Measurements from ENCODE around the gene WFDC10B. TPM values are rescaled to one million over a fixed set of nuclear protein-coding genes. Genes with fewer than 3 reads are reported as not detected.

The WFDC10B gene
- total RNA-seq: not detected in 2 replicates

GRCh38 chr20:45704969-45705637 lies at the start of gene WFDC10B:
Gene WFDC10B, minus strand, starts transcription at chr20:45705019. Its CDS starts 19,027 bp downstream, at chr20:45685992.

DNA sequence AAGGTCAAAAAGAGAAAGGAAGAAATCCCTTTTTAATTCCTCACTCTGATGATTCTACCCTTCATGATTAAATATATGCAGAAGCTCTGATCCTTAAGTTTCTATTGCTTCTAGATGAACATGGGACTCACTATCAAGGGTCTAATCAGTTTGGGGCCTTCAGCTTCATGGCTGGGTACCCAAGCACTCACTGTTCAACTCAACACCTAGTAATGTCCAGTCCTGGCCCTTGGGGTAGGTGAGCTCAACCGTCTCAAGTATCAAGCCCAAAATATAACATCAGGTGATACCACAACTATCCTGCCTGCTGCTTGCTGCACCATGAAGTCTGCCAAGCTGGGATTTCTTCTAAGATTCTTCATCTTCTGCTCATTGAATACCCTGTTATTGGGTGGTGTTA lies 17.2 kb upstream of the WFDC10B start, which contains the start of gene SPINT4:
TSS of gene SPINT4 (plus strand) at position 301 of the 400 bp plus-strand sequence. CDS start at position 322, 21 bp downstream.

DNA sequence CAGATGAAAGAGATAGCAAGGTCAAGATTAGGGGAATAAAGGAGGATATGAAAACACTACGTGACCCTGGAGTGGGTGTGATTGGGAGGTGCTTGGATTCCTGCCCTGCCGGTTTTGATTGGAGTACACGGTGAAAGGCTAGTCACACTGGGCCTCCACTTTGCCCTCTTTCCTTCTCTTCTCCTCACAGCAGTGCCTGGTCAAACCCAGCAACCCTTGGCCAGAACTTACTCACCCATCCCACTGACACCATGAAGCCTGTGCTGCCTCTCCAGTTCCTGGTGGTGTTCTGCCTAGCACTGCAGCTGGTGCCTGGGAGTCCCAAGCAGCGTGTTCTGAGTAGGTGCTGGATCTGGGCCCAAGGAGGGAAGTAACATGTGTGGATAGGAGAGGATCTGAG lies 2.9 kb downstream of the WFDC10B start, which contains the start of gene WFDC13:
TSS of gene WFDC13 (plus strand) at position 166 of the 400 bp plus-strand sequence. CDS start at position 252, 86 bp downstream.

DNA sequence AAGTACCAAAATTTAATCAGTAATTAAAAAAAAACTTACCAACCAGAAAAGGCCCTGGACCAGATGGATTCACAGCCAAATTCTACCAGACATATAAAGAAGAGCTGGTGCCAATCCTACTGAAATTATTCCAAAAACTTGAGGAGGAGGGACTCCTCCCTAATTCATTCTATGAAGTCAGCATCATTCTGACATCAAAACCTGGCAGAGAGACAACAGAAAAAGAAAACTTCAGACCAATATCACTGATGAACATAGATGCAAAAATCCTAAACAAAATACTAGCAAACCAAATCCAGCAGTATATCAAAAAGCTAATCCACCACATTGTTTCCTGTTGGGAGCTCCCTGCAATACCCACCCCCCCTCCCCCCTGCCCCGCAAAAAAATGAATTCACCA lies 34.7 kb downstream of the WFDC10B start, which contains the start of gene WFDC11:
TSS of gene WFDC11 (minus strand) at position 101 of the 400 bp plus-strand sequence. CDS start 19,639 bp downstream, outside the sequence.

Small RNAs within 50 kb of the gene (small RNA-seq; reads per million reads assigned to genes)
- gene MIR3617 (not detected), gene SPINT5P (not detected)

Other genes with a start within 250 kb of the WFDC10B start
- gene WFDC2, start 235.3 kb downstream of the WFDC10B start, total RNA-seq: not detected in 2 replicates
- gene SPINT3, start 189.4 kb downstream of the WFDC10B start, total RNA-seq: not detected in 2 replicates
- gene WFDC6, start 165.5 kb downstream of the WFDC10B start, total RNA-seq: not detected in 2 replicates
- not detected in 2 replicates for gene EPPIN, start 157.6 kb downstream of the WFDC10B start, total RNA-seq
- gene WFDC8, start 125.7 kb downstream of the WFDC10B start, total RNA-seq: not detected in 2 replicates
- gene WFDC10A, start 75.3 kb downstream of the WFDC10B start, total RNA-seq: not detected in 2 replicates
- not detected in 2 replicates for gene WFDC9, start 73.7 kb downstream of the WFDC10B start, total RNA-seq
- not detected in 2 replicates for gene WFDC11, start 34.8 kb downstream of the WFDC10B start, total RNA-seq
- not detected in 2 replicates for gene WFDC13, start 3.0 kb downstream of the WFDC10B start, total RNA-seq
- not detected in 2 replicates for gene SPINT4, start 17.3 kb upstream of the WFDC10B start, total RNA-seq
- gene WFDC3, start 86.9 kb upstream of the WFDC10B start, total RNA-seq: not detected in 2 replicates
- 15.0 and 17.3 TPM in 2 replicates for gene DNTTIP1, start 86.9 kb upstream of the WFDC10B start, total RNA-seq
- gene UBE2C, start 107.6 kb upstream of the WFDC10B start, total RNA-seq: 18.9 and 23.3 TPM in 2 replicates
- 0.33 TPM in 1 of 2 replicates, not detected in the other for gene TNNC2, start 122.3 kb upstream of the WFDC10B start, total RNA-seq
- 23.7 and 33.0 TPM in 2 replicates for gene SNX21, start 128.8 kb upstream of the WFDC10B start, total RNA-seq
- 24.2 and 30.1 TPM in 2 replicates for gene ACOT8, start 152.4 kb upstream of the WFDC10B start, total RNA-seq
- gene ZSWIM3, start 152.6 kb upstream of the WFDC10B start, total RNA-seq: 7.4 and 9.5 TPM in 2 replicates
- gene ZSWIM1, start 176.2 kb upstream of the WFDC10B start, total RNA-seq: 15.2 and 16.7 TPM in 2 replicates
- 0.57 and 1.3 TPM in 2 replicates for gene SPATA25, start 182.6 kb upstream of the WFDC10B start, total RNA-seq
- 4.3 and 5.6 TPM in 2 replicates for gene NEURL2, start 186.2 kb upstream of the WFDC10B start, total RNA-seq
- gene CTSA, start 186.3 kb upstream of the WFDC10B start, total RNA-seq: 59.0 and 93.4 TPM in 2 replicates
- 8.4 and 18.3 TPM in 2 replicates for gene PLTP, start 207.1 kb upstream of the WFDC10B start, total RNA-seq
- gene PCIF1, start 229.7 kb upstream of the WFDC10B start, total RNA-seq: 13.9 and 14.4 TPM in 2 replicates